GM19240 (cell line): ENCODE data around the gene ARHGAP31.
"Not testable (repeated sequence)": the region's sequence is repeated elsewhere in the genome, so short reads cannot be mapped to it uniquely, and the experiment has no call there.

ENCODE experiments used
- DNase-seq: peaks from one replicate; pipeline ENCODE4 v3.0.0; 2011; ENCODE audit warnings: low spot score; ENCODE audit not compliant: insufficient read length

Gene ARHGAP31, protein sequence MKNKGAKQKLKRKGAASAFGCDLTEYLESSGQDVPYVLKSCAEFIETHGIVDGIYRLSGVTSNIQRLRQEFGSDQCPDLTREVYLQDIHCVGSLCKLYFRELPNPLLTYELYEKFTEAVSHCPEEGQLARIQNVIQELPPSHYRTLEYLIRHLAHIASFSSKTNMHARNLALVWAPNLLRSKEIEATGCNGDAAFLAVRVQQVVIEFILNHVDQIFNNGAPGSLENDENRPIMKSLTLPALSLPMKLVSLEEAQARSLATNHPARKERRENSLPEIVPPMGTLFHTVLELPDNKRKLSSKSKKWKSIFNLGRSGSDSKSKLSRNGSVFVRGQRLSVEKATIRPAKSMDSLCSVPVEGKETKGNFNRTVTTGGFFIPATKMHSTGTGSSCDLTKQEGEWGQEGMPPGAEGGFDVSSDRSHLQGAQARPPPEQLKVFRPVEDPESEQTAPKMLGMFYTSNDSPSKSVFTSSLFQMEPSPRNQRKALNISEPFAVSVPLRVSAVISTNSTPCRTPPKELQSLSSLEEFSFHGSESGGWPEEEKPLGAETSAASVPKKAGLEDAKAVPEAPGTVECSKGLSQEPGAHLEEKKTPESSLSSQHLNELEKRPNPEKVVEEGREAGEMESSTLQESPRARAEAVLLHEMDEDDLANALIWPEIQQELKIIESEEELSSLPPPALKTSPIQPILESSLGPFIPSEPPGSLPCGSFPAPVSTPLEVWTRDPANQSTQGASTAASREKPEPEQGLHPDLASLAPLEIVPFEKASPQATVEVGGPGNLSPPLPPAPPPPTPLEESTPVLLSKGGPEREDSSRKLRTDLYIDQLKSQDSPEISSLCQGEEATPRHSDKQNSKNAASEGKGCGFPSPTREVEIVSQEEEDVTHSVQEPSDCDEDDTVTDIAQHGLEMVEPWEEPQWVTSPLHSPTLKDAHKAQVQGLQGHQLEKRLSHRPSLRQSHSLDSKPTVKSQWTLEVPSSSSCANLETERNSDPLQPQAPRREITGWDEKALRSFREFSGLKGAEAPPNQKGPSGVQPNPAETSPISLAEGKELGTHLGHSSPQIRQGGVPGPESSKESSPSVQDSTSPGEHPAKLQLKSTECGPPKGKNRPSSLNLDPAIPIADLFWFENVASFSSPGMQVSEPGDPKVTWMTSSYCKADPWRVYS (N-terminal part only)

DNA sequence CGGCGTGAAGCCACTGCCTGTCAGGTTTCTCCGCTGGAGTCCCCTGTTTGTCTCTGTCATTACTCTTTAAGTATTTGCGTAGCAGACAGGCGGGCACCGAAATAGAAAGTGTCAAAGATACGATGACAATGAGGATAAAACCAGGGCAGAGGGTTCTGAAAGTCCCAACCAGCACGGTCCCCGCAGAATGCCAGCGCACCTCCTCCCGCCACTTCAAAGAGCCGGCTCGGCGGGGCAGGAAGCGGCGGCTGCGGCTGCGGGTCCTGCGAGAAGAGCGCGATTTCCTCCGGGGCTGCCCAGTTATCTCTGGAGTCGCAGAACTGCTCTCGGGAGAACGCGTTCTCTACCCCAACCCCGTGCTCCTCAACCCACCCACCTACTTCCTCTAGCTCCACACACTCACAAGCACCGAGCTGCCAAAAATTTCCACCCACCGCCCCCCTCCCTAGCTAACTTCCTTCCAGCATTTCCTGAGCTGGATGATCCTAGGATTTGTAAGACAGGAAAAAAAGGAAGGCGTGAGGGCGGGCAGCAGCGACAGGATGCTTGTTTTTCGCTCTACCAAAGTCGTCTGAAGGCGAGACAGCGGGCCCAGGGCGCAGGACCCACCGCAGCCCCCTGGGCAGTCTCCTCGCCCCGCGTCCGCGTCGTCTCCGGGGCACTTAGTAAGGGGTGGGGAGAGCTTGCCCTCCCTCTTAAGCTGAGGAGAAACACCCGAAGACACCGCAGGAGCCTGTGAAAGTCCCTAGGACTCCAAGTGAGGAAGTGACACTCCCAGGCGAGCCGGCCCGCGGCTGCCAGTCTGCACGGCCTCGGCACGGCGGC lies at the start of gene ARHGAP31:
ARHGAP31 (plus strand) TSS at position 513 of the 825 bp plus-strand sequence. CDS start 522 bp downstream, outside the sequence.
- DNase-seq, result peak; percentile 33

DNA sequence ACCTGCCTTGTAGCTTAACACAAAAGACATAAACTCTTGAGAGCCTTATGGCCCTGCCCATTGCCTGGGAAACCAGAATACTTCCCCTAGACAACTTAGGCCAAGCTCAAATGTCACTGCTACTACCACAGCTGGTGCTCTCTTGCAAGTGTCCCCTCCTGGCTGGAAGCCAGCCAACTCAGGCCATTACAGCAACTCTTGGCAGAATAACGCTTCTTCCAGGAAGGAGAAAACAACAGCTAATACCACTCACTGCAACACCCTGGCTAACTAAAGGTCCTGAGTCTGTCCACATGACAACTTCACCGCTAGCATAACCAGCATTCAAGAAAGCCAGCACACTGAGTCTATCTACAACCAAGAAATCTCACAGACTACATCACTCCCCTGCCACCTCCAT lies 48.4 kb upstream of the ARHGAP31 start:
- DNase-seq, result no peak

DNA sequence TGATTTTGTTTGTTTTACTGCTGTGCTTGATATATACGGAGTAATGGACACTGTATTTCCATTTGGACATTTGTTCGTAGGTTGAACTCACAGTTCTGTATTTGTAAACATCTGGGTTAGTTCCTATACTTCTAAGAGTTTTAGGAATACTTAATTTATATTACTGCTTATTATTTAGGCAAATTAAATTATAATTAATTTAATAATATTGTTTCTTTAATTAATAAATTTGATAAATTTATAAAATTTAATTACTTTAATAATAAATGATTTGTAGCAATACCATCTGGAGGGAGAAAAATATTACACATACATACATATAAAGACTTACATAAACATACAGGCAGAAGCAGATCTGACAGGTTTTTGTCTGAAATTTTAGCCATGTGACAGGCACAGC lies 39.0 kb upstream of the ARHGAP31 start:
- no peak for DNase-seq

DNA sequence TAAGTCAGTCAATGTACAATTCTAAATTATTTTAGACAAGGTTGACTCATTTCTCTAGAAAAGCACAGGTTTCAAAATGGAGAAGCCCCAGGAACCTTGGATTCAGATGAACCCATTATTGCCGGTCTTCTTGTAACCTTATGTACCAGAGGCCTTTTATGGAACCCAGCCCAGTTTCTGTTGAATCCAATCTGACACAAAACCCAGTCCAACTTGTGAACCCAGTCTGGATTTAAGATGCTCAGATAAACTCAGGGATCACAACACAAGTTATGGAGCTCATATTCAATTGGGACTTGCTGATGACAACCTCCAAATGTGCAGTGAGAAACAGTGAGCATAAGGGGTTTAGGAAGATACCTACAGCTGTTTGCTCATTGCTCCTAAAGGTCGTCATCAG lies 37.1 kb upstream of the ARHGAP31 start:
- no peak for DNase-seq

DNA sequence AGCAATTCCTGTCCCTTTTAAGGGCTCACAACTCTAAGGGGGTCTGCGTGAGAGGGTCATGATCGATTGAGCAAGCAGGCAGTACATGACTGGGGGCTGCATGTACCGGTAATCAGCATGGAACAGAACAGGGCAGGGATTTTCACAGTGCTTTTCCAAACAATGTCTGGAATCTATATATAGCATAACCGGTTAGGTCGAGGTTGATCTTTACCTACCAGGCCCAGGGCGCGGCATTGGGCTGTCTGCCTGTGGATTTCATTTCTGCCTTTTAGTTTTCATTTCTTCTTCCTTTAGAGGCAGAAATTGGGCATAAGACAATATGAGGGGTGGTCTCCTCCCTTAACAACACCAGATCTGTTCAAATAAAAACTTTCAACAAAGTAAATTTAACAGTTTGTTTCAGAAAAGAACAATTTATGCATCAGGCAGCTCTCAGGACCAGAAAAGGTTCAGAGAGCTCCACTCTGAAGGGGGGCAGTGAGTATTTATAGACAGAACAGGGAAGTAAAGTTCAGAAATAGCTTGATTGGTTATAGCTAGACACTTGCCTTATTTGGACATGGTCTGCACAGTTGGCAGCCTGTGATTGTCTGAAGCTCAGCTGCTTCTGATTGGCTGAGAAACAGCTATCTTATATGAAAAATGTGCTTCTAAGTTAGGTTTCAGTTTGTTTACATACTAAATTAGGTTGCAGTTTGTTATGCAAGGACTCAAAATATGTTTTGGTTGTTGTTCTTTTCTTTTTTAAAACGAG lies 36.4 kb upstream of the ARHGAP31 start:
- no peak for DNase-seq

DNA sequence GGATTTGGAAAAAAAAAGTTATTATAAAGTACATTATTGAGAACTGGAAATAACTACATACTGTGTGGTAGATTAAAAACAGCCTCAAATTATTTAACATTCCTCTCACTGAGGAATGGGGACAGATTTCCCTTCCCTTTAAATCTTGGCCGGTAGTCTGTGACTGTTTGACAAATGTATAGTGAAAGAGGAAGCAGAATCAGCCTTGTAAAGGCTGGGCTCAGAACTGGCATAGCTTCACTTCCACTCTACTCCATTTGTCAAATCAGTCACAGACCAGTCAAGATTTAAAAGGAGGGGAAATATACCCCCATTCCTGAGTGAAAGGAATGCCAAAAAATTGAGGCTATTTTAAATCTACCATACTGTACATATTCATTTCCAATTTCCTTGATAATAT lies 35.3 kb upstream of the ARHGAP31 start:
- no peak for DNase-seq

DNA sequence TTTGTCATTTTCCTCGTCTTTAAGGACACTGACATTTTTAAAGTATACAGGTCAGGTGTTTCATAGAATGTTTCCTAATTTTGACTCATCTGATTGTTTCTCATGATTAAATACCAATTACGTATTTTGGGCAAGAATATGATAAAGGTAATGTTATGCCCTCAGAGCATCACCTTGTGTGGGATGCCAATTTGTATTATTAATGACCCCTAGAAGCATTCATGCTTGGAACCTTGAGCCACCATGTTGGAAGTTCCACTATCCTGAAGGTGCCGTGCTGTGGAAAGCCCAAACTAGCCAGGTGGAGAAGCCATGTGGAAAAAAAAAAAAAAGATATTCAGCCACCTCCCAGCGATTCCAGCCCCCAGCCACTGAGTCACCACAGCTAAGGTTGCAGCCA lies 34.4 kb upstream of the ARHGAP31 start:
- no peak for DNase-seq

DNA sequence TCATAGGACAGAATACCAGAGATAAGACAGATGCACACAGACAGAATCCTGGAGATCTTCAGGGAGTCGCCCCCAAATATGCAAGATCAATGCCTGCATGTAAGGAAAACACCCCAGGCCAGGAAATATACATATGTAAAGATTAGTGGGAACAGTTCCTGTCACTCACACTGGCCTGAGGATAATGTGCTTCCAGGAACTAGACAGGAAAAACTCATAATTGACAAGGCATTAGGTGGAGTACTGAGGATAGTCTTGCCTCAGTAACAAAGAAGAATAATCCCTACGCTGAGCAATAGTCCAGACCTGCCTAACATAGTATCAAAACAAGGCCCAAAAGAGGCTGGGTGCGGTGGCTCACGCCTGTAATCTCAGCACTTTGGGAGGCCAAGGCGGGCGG lies 33.1 kb upstream of the ARHGAP31 start:
- no peak for DNase-seq

DNA sequence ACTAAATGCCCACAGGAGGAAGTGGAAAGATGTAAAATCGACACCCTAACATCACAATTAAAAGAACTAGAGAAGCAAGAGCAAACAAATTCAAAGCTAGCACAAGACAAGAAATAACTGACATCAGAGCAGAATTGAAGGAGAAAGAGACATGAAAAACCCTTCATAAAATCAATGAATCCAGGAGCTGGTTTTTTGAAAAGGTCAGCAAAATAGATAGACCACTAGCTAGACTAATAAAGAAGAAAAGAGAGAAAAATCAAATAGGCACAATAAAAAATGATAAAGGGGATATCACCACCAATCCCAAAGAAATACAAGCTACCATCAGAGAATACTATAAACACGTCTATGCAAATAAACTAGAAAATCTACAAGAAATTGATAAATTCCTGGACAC lies 24.0 kb upstream of the ARHGAP31 start:
- not testable (repeated sequence) for DNase-seq

DNA sequence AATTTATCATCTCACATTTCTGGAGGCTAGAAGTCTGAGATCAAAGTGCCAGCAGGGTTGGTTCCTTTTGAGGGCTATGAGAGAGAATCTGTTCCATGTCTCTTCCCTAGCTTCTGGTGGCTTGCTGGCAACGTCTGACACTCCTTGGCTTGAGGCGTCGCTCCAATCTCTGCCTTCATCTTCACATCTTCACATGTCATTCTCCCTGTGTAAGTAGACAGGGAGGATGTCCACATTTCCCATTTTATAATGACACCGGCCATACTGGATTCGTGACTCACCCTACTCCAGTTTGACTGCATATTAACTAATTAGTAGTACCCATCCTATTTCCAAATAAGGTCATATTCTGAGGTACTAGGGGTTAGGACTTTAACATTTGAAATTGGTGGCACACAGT lies 17.5 kb upstream of the ARHGAP31 start:
- DNase-seq, result no peak

DNA sequence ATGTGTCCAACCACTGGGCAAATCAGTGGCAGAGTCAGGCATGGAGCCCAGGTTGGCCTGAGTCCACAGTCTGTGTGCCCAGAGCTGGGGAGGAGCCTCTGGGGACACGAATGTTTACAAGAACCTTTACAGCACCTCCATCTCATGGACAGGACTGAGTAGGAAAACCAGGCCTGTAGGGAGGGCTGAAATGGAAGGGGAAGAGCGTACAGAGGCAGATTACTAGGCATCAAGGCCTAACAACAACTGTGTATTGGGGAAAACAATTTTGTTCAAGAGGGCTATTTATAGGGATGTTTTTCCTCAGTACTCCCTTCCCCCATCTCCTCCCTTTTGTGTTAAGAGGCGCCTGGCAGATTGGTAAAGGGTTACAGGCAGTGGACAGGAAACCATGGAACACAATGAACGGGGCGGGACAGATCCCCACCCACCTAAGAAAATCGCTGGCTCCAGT lies 15.1 kb upstream of the ARHGAP31 start:
- no peak for DNase-seq

DNA sequence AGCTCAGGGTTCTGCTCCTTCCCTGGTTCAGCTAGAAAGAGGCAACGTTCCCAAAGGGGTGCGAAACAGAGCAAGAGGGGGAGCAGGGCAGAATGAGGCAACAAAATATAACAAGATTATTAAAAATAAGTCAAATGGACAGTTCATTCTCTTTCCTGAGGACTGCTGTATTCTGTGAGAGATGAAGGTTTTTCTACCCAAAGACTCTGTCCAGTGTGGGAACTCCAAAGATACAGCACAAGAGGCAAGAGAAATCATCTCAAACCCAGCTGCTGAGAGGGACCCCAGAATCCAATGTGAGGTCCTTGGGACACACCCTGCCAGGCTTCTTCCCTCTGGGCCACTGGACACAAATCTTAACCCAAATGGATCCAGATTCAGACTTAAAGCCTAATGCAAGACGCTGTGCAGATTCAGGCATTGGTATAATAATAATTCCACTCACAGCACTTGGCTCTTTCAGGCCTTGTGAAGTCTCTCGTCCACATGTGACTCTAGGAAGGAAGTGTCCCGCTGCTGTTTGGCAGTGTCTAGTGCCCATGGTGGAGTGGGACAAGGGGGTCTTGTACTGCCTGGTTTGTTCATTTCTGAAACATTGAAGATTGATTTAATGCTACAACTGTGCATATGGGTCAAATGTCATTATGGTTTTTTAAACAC lies 14.5 kb upstream of the ARHGAP31 start:
- DNase-seq, result no peak

DNA sequence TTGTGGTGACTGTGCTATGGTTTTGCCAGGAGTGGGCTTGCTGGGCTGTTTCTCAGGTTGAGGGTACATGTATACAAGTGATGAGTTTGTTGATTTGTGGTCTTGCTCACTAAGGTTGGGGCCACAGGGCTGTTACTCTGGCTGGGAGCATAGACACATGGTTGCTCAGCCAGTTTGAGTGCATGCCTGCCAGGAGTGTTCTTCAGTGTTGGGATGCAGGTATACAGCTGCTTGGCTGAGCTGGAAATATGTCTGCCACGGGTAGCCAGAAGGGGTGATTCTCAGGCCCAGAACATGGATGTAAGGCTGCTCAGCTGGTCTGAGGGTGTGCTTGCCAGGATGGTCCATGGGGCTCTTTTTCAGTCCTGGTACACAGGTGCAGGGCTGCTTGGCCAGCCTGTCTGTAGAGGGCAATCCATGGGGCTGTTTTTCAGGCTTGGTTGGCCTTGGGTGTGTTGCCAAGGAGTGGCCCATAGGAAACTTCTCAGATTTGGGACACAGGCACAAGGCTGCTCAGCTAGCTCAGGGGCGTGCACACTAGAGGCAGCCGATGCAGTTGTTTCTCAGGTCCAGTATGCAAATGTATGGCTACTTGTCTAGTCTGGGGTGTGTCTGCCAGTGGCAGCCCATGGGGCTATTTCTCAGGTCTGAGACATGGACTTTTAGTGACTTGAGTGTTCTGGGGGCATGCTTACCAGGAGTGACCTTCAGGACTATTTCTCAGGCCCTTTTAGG lies 5.3 kb upstream of the ARHGAP31 start:
- DNase-seq, result no peak

DNA sequence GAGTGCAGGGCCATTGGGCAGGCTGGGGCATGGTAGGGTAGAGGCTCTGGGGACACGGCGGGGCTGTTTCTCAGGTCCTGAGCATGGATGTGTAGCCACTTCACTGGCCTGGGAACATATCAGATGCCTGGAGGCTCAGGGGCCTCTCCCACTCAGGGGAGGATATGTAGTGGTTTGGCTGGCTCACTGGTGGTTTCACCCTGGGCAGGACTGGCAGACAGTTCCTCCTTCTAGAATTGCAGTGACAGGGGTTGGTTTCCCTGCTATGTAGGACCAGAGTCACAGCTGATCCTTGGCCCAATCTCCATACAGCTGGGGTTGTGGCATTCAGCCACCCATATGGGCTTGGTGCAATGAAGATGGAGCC lies 4.8 kb upstream of the ARHGAP31 start:
- no peak for DNase-seq

DNA sequence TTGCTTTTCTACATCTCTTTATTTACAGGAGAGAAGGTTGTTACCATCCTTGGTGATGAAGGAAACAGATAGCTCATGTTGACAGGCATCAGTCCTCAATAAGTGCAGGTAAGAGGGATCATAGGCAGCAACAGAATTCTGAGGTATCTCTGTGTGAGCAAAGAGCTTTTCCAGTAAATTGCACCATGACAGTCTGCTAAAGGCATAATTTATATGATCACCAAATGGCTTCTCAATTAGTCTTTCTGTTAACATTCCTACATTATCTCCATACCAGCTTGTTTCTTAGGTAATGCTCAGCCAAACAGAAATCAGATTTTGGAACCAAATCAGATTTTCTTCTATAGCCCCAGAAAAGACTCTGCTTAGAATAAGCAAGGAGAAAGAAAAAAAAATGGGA lies 3.6 kb upstream of the ARHGAP31 start:
- DNase-seq, result no peak

DNA sequence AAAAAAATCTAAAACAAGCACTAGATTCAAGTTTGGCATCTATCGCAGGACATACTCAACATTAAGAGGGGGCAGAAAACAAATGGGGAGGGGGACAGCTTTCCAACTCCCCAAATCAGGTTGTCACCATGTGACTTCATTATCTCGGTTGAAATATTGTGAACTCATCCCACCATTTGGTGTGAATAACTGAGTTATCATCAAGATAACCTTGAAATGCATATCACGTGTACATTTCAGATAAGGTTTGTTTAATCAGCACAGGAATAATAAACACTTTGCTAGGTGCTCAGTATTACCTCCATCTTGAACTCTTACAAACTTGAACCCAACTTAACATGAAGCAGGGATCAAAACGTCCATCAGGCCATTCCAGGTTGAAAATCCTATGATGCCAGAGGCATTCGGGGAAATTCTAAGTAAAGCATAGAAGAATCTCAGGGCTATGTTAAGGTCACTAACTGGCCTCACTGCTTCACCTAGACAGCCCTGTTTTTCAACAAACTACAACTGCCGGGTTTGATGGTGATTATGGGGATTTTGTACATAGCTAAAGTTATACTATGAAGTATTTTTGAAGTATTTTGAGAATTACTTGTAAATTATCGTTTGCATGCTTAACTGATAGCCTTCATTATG lies 3.0 kb upstream of the ARHGAP31 start:
- no peak for DNase-seq

DNA sequence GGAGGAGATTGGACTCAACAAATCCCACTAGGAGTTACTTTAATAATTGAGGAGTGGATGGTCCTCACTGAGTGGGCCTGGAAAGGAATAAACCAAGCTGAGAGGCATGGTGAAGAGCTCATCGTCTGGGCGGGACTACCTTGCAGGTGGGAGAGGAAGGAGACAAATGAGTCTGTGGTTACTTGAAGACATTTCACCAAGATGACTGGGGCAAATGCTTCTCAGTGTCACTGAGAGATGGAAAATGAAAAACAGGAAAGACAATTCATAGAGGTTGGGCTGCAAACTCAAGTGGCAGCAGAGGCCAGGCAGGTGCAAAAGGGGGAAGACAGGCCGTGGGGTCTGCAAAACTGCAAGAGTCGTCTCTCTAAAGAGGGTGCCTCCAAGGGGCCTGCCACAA lies 1.5 kb upstream of the ARHGAP31 start:
- DNase-seq, result no peak

DNA sequence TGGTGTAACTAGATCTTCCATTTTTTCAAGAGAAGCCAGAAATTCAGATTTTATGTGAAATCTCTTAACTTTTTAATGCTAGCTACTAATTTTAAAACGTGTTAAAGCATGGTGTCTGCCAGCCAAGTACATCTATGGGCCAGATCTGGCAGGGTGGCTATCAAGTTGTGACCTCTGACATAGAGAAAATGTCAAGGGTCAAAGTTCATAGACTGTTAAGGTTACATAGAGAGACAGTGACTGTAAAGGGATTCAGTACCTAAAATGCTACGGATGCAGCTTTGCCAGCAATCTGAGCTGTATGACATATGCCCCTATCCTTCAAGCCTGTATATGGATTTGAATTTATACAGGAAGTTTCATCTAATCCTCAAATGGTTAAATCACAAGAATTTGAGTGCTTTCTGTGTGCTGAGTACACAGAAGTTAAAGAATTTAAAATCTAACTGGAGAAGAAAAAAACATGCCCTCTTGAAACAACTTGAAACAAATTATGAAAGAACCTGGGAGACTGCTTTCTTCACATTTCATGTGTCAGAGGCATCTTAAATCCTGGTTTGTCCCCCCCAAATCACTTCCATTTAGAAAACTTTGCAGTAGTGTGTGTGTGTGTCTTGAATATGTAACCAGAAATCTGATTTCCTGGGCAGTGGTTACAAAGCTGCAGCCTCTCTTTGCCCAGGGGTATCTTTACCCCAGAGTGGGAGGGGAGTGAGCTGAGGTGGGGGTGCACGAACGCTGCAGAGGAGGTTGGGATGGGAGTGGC lies 895 bp upstream of the ARHGAP31 start:
- no peak for DNase-seq
